HG03108 (cell line): ENCODE measurements around the gene SGMS1.

Experiments
- ATAC-seq: cut with Tn5 transposase; IDR thresholded peaks from one replicate; pipeline ENCODE4 v1.9.1; 2021; ENCODE audit warnings: moderate library complexity; ENCODE audit not compliant: unreplicated experiment

Gene SGMS1

GRCh38 chr10:50636618-50637579 lies 13.1 kb upstream of the SGMS1 start:
- peak; percentile 84 for ATAC-seq

- no peak for ATAC-seq
These were observed 11.5 kb upstream of the SGMS1 start for GRCh38 chr10:50635286-50635685.

- ATAC-seq: no peak
These were observed 10.7 kb upstream of the SGMS1 start for GRCh38 chr10:50634479-50634878.

- ATAC-seq: no peak
These were observed 7.3 kb upstream of the SGMS1 start for GRCh38 chr10:50631052-50631451.

- no peak for ATAC-seq
These were observed 5.9 kb upstream of the SGMS1 start for GRCh38 chr10:50629495-50630122.

GRCh38 chr10:50627896-50628295 lies 4.1 kb upstream of the SGMS1 start:
- ATAC-seq: no peak

- no peak for ATAC-seq
These were observed 3.7 kb upstream of the SGMS1 start for GRCh38 chr10:50627443-50627842.

- ATAC-seq: no peak
These were observed 1.9 kb upstream of the SGMS1 start for GRCh38 chr10:50625649-50626132.

GRCh38 chr10:50624866-50625501 lies 1.2 kb upstream of the SGMS1 start:
- peak; percentile 36 for ATAC-seq

- ATAC-seq: peak; percentile 46
These were observed 683 bp upstream of the SGMS1 start for GRCh38 chr10:50624413-50624865.

- ATAC-seq: peak; percentile 6
These were observed 772 bp downstream of the SGMS1 start for GRCh38 chr10:50622706-50623662.

- peak; percentile 26 for ATAC-seq
These were observed 1.6 kb downstream of the SGMS1 start for GRCh38 chr10:50621968-50622705.

GRCh38 chr10:50620899-50621298 lies 2.9 kb downstream of the SGMS1 start:
- ATAC-seq: no peak

GRCh38 chr10:50619882-50620281 lies 3.9 kb downstream of the SGMS1 start:
- no peak for ATAC-seq

GRCh38 chr10:50619166-50619565 lies 4.6 kb downstream of the SGMS1 start:
- no peak for ATAC-seq

GRCh38 chr10:50618624-50619023 lies 5.1 kb downstream of the SGMS1 start:
- ATAC-seq: no peak

- no peak for ATAC-seq
These were observed 8.1 kb downstream of the SGMS1 start for GRCh38 chr10:50615658-50616057.

- no peak for ATAC-seq
These were observed 9.2 kb downstream of the SGMS1 start for GRCh38 chr10:50614444-50615137.
